ENCODE measurements around the gene FUCA2.
A peak's percentile ranks its signal among the peaks of the same experiment; 100 is the strongest.

Gene FUCA2

GRCh38 chr6:143510991-143511891, at the start of gene FUCA2:
Gene FUCA2 (minus strand): TSS chr6:143511720. CDS start chr6:143511634, 86 bp downstream.
- DNase-seq (ENCODE audit: low read depth, low spot score): peak; percentile 93

GRCh38 chr6:143561105-143561704, 49.7 kb upstream of the FUCA2 start:
- no peak for DNase-seq (ENCODE audit: low read depth, low spot score)

DNA sequence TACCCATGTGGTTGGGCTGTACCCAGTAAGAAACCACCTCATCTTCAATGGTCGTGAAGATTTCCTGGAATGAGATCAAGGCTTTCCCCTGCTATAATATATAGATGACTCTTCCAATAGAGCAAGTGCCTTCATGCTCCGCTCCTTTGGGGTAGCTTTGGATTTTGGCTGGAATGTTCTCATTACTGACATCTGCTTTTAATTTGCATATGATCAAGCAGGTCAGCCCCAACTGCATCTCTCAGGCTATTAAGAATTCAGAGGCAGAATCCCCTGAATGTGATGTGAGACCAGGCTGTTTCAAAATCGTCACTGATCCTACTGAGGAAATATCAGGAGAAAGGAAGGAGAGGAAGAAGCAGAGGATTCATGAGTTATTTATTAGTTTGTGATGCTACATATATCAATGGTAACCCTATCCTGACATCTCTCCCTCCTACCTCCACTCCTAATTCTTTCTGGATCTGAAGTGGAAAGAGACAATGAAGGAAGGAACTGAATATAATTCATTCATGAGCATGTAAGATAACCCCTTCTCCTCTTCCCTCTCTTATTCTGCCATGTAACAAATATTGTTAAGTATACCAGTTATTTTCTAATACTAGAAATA, 47.6 kb upstream of the FUCA2 start:
- DNase-seq (ENCODE audit: low read depth, low spot score): no peak

GRCh38 chr6:143556529-143556928, 45.0 kb upstream of the FUCA2 start:
- DNase-seq (ENCODE audit: low read depth, low spot score): no peak

- DNase-seq (ENCODE audit: low read depth, low spot score): no peak
Measured at GRCh38 chr6:143555582-143555981, 44.1 kb upstream of the FUCA2 start.

DNA sequence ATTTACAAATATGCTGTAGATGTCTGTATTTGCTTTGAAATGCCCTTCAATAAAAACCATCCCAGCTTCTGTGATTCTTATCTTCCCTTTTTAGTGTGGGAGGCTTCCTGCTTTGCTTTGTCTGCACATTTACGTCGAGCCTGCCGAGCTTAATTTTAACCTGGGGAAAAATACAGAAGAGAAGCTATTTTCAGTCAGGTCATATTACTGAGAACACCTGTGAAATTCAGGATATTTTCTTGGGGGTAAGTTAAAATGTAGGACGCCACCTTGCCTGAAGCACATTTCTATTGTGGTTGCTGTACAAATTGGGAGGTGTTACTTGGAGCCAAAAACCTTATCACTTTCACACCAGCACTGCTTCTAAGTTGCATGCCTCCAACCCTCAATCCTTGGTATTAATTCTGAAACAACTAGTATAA, 43.6 kb upstream of the FUCA2 start:
- no peak for DNase-seq (ENCODE audit: low read depth, low spot score)

- DNase-seq (ENCODE audit: low read depth, low spot score): no peak
Measured at GRCh38 chr6:143553337-143553736, 41.8 kb upstream of the FUCA2 start.

- DNase-seq (ENCODE audit: low read depth, low spot score): no peak
Measured at GRCh38 chr6:143549949-143550268, 38.4 kb upstream of the FUCA2 start.

DNA sequence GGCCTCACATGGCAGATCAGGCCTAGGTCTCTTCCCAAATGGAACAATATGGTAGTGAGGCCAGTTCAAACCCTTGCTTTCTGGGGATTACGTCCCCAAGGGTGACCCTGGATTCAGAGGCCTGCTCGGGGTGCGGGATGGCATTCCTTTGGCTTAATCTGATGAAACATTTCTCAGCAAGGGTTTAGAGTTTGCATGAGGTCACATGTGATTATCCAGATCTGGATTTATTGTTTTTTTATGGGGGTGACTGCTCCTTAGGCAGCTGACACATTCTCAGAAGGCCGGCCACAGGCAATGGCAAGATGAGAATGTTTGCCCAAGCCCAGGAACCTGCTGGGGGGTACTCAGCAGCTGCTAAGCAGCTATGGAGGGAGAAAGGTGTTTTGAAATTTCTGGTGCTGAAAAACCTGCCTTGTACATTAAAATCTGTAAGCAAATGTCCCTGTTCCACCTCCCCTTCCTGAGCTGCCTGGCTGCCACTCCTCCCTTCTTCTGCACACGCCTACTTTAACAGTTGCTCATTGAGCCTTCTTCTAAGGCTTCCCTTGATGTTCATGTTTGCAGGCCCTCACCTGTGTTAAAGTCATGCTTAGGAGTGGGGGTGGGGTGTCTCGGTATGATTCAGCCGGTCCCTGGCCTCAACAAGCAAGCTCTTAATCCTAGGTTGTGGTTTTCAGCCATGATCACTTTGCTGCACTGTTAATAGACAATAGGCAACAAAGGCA, 37.9 kb upstream of the FUCA2 start:
- no peak for DNase-seq (ENCODE audit: low read depth, low spot score)

DNA sequence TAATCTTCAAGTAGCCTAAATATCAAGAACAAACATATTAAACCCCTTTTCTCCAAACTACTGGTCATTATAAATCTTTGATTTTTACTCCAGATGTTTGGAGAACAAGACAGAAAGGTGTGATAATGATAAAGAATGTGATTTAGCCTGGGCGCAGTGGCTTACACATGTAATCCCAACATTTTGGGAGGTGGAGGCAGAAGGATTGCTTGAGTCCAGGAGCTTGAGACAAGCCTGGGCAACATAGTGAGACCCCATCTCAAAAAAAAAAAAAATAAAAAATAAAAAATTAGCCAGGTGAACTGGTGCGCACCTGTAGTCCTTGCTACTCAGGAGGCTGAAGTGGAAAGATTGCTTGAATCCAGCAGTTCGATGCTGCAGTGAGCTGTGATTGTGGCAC, 35.1 kb upstream of the FUCA2 start:
- no peak for DNase-seq (ENCODE audit: low read depth, low spot score)

GRCh38 chr6:143545976-143546547, 34.5 kb upstream of the FUCA2 start:
- DNase-seq (ENCODE audit: low read depth, low spot score): no peak

- no peak for DNase-seq (ENCODE audit: low read depth, low spot score)
Measured at GRCh38 chr6:143545165-143545564, 33.6 kb upstream of the FUCA2 start.

DNA sequence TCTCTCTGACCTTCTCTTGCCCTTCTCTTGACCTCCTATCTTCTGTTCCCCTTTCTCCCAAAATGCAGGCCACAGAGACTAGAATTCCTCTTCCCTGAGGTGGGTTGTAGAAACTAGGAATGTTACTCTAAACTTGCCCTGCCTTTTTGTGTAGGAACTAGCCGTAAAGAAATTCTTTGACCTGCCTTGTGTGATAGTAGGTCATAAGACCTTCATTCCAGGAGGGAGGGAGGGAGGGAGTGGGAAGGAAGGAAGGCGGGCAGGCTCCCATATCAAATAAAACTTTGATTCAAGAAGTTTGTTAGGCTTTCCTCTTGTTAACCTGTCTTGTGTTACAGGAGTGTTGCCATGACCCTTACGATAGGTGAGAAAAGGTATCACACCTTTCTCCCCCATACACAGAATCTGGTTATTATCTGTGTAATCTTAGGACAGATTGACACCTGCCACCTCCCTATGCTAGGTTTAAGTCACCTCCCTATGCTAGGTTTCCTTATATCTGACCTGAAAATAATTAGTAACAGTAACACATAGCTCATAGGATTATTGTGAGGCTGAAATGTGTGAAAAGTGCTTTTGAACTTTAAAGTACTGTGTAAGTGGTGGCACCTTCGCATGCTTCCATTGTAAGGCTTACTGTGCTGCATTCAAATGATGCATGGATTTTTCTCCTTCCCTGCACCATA, 32.6 kb upstream of the FUCA2 start:
- no peak for DNase-seq (ENCODE audit: low read depth, low spot score)

GRCh38 chr6:143543435-143543834, 31.9 kb upstream of the FUCA2 start:
- no peak for DNase-seq (ENCODE audit: low read depth, low spot score)

DNA sequence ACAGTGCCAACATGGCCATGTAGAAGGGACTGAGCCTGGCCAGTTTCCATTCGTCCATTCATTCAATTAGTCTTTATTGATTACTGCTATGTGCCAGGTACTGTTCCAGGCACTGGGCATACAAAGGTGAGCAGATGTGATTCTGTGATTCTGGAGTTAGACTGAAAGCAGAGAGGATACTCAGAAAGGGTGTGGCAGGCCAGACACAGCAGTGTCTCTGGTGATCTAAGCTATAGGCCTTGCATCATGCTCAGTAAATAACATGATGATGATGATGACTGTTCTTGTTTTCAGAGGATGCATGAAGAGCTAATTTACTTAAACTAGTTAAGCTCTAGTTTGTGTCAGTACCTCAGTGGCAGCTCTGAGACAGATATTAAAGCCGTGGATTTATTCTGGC, 31.4 kb upstream of the FUCA2 start:
- DNase-seq (ENCODE audit: low read depth, low spot score): no peak

GRCh38 chr6:143540192-143540591, 28.7 kb upstream of the FUCA2 start:
- DNase-seq (ENCODE audit: low read depth, low spot score): no peak

DNA sequence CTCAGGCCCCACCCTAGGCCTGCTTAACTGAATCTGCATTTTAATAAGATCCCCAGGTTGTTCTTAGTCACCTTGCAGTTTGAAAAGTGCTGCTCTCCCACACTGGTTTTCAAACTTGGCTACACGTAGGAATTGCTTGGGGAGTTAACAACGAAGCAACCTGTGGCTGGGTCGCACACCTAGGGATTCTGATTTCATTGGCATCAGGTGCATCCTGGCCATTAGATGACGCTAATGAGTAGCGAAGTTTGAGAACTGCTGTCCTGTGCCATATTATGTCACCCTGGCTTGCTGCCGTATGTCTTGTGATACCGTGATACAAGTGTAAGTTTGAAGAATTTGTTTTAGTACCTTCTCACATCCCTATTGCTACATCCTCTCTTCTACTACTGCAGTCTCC, 28.2 kb upstream of the FUCA2 start:
- DNase-seq (ENCODE audit: low read depth, low spot score): no peak

DNA sequence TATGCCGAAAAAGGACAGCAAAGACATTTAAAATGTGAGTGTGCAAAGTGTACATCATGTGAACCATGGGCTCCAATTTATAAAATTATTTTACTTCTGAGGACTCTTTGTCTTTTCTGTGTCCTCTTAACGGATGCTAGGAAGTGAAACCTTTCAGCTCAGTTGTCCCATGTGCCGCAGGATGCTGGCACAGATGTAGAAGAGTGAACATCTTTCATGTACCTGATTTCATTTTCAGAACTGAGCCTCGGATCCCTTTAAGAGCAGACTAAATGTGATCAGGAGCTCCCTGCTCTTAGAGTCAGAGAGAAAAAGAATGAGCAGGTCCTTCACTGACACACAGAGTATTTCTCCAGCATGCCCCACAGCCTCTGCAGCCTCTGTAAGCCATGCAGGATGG, 27.6 kb upstream of the FUCA2 start:
- DNase-seq (ENCODE audit: low read depth, low spot score): no peak

DNA sequence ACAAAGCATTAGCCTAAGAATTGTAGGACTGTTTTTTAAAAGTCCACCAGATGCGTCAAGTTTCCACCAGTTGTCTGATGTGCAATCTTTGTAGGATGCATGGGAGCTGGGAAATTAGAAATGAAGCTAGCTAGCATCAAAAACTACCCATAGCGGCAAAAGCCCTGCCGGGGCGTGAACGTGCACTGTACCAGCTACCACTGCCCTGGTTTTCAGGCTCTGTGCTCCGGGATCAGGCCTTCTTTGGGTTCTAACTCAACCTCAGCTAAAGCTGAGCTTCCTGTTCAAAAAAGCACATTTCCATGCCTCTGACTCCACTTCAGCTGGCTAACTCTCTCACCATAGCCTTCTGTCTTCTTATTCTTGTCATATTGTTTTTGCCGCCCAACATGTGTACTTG, 26.9 kb upstream of the FUCA2 start:
- DNase-seq (ENCODE audit: low read depth, low spot score): no peak

- peak; percentile 75 for DNase-seq (ENCODE audit: low read depth, low spot score)
Measured at GRCh38 chr6:143536866-143537691, 25.6 kb upstream of the FUCA2 start.
